ENCODE measurements around the gene CALR.

CALR gene

GRCh38 chr19:12938779-12939601 lies 581 bp downstream of the CALR start (continued):
- TF ChIP-seq SP2 (tag by site-specific recombination; IDR thresholded peaks at IDR 0.05) = no peak
- no peak for TF ChIP-seq ZNF792 (tag by site-specific recombination; IDR thresholded peaks at IDR 0.05)
- peak; percentile 25; the same call in 1 of the 2 replicates for TF ChIP-seq KLF9 (tag by site-specific recombination; IDR thresholded peaks at IDR 0.05; ENCODE audit: low read depth)
- TF ChIP-seq YY2 (tag by site-specific recombination; IDR thresholded peaks at IDR 0.05) = no peak
- TF ChIP-seq ZNF433 (tag by site-specific recombination; IDR thresholded peaks at IDR 0.05; ENCODE audit: low read depth) = no peak
- TF ChIP-seq, protein P1, sequence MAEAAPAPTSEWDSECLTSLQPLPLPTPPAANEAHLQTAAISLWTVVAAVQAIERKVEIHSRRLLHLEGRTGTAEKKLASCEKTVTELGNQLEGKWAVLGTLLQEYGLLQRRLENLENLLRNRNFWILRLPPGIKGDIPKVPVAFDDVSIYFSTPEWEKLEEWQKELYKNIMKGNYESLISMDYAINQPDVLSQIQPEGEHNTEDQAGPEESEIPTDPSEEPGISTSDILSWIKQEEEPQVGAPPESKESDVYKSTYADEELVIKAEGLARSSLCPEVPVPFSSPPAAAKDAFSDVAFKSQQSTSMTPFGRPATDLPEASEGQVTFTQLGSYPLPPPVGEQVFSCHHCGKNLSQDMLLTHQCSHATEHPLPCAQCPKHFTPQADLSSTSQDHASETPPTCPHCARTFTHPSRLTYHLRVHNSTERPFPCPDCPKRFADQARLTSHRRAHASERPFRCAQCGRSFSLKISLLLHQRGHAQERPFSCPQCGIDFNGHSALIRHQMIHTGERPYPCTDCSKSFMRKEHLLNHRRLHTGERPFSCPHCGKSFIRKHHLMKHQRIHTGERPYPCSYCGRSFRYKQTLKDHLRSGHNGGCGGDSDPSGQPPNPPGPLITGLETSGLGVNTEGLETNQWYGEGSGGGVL (tag by site-specific recombination; IDR thresholded peaks at IDR 0.05) = peak; percentile 38; the same call in 1 of the 2 replicates
- TF ChIP-seq, protein P2, sequence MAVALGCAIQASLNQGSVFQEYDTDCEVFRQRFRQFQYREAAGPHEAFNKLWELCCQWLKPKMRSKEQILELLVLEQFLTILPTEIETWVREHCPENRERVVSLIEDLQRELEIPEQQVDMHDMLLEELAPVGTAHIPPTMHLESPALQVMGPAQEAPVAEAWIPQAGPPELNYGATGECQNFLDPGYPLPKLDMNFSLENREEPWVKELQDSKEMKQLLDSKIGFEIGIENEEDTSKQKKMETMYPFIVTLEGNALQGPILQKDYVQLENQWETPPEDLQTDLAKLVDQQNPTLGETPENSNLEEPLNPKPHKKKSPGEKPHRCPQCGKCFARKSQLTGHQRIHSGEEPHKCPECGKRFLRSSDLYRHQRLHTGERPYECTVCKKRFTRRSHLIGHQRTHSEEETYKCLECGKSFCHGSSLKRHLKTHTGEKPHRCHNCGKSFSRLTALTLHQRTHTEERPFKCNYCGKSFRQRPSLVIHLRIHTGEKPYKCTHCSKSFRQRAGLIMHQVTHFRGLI (tag by site-specific recombination; IDR thresholded peaks at IDR 0.05) = 0 out of 2 replicates have a peak, but pooled peaks have one; percentile 12
- no peak for TF ChIP-seq ZNF132 (tag by site-specific recombination; IDR thresholded peaks at IDR 0.05; ENCODE audit: borderline replicate concordance)
- no peak for TF ChIP-seq ZBTB8A (tag by site-specific recombination; IDR thresholded peaks at IDR 0.05)
- TF ChIP-seq ZNF549 (tag by site-specific recombination; IDR thresholded peaks at IDR 0.05) = no peak
- TF ChIP-seq ZNF37A (tag by site-specific recombination; IDR thresholded peaks at IDR 0.05) = no peak
- TF ChIP-seq RBAK (tag by site-specific recombination; IDR thresholded peaks at IDR 0.05) = no peak
- no peak for TF ChIP-seq ZNF639 (tag by site-specific recombination; IDR thresholded peaks at IDR 0.05)
- no peak for TF ChIP-seq ZNF24 (tag by site-specific recombination; IDR thresholded peaks at IDR 0.05)
- TF ChIP-seq, protein P3, sequence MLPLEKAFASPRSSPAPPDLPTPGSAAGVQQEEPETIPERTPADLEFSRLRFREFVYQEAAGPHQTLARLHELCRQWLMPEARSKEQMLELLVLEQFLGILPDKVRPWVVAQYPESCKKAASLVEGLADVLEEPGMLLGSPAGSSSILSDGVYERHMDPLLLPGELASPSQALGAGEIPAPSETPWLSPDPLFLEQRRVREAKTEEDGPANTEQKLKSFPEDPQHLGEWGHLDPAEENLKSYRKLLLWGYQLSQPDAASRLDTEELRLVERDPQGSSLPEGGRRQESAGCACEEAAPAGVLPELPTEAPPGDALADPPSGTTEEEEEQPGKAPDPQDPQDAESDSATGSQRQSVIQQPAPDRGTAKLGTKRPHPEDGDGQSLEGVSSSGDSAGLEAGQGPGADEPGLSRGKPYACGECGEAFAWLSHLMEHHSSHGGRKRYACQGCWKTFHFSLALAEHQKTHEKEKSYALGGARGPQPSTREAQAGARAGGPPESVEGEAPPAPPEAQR (tag by site-specific recombination; IDR thresholded peaks at IDR 0.05) = 0 out of 2 replicates have a peak, but pooled peaks have one; percentile 27
- no peak for TF ChIP-seq ZNF211 (tag by site-specific recombination; IDR thresholded peaks at IDR 0.05; ENCODE audit: low read depth)
- TF ChIP-seq ZNF624 (tag by site-specific recombination; IDR thresholded peaks at IDR 0.05) = no peak
- no peak for TF ChIP-seq ZNF140 (tag by site-specific recombination; IDR thresholded peaks at IDR 0.05)
- TF ChIP-seq HOXA7 (CRISPR knock-in tag; IDR thresholded peaks at IDR 0.05; ENCODE audit: borderline replicate concordance) = no peak
- no peak for TF ChIP-seq ZNF560 (tag by site-specific recombination; IDR thresholded peaks at IDR 0.05; ENCODE audit: borderline replicate concordance)
- no peak for TF ChIP-seq REPIN1 (tag by site-specific recombination; IDR thresholded peaks at IDR 0.05; ENCODE audit: low read depth)
- TF ChIP-seq ZNF239 (tag by site-specific recombination; IDR thresholded peaks at IDR 0.05) = no peak
- TF ChIP-seq ZNF623 (tag by site-specific recombination; IDR thresholded peaks at IDR 0.05) = 0 out of 2 replicates have a peak, but pooled peaks have one; percentile 7
- no peak for TF ChIP-seq OVOL3 (tag by site-specific recombination; IDR thresholded peaks at IDR 0.05)
- TF ChIP-seq ZFP37 (tag by site-specific recombination; IDR thresholded peaks at IDR 0.05) = 0 out of 2 replicates have a peak, but pooled peaks have one; percentile 22
- no peak for TF ChIP-seq ZNF292 (tag by site-specific recombination; IDR thresholded peaks at IDR 0.05; ENCODE audit: borderline replicate concordance, low read depth)
- no peak for TF ChIP-seq GFI1B (tag by site-specific recombination; IDR thresholded peaks at IDR 0.05)
- TF ChIP-seq PBX3 (CRISPR knock-in tag; IDR thresholded peaks at IDR 0.05) = no peak; the same call in 1 of the 2 replicates
- TF ChIP-seq ZNF776 (tag by site-specific recombination; IDR thresholded peaks at IDR 0.05; ENCODE audit: borderline replicate concordance) = no peak
- no peak for TF ChIP-seq SALL2 (tag by site-specific recombination; IDR thresholded peaks at IDR 0.05; ENCODE audit: borderline replicate concordance)
- TF ChIP-seq SP7 (tag by site-specific recombination; IDR thresholded peaks at IDR 0.05) = 0 out of 2 replicates have a peak, but pooled peaks have one; percentile 1
- peak; percentile 38; the same call in 1 of the 2 replicates for TF ChIP-seq ZNF600 (tag by site-specific recombination; IDR thresholded peaks at IDR 0.05)
